H9 (cell line): ENCODE data around the gene REEP1. TPM values are rescaled to one million over a fixed set of nuclear protein-coding genes. Genes with fewer than 3 reads are reported as not detected.

ENCODE experiments used
- DNase-seq: peaks from one replicate; pipeline ENCODE4 v3.0.0-alpha.2; 2017
- H2AFZ ChIP-seq: one replicate; pipeline ENCODE4 v1.6.1; 2013; ENCODE audit warnings: mild to moderate bottlenecking, low read length, control low read depth, moderate library complexity
- H2AK5ac ChIP-seq: 2 replicates; pipeline ENCODE4 v1.6.1; 2013; ENCODE audit warnings: low read length, control low read depth, mixed read lengths; ENCODE audit not compliant: insufficient read length
- H2BK120ac ChIP-seq: one replicate; pipeline ENCODE4 v1.6.1; 2013; ENCODE audit warnings: low read depth, mild to moderate bottlenecking, low read length, control low read depth, inconsistent platforms; ENCODE audit not compliant: poor library complexity, severe bottlenecking
- H2BK12ac ChIP-seq: 2 replicates; pipeline ENCODE4 v1.6.1; 2013; ENCODE audit warnings: low read length, control low read depth, mixed read lengths, low read depth; ENCODE audit not compliant: insufficient read length
- H2BK15ac ChIP-seq: 2 replicates; pipeline ENCODE4 v1.6.1; 2013; ENCODE audit warnings: low read depth, low read length, control low read depth
- H2BK20ac ChIP-seq: one replicate; pipeline ENCODE4 v1.6.1; 2013; ENCODE audit warnings: low read depth, mild to moderate bottlenecking, low read length, control low read depth, inconsistent platforms; ENCODE audit not compliant: poor library complexity, severe bottlenecking
- H2BK5ac ChIP-seq: 2 replicates; pipeline ENCODE4 v1.6.1; 2013; ENCODE audit warnings: low read length, control low read depth, mixed read lengths; ENCODE audit not compliant: insufficient read length
- H3K14ac ChIP-seq: 2 replicates; pipeline ENCODE4 v1.6.1; 2013; ENCODE audit warnings: low read length, control low read depth; ENCODE audit not compliant: insufficient read depth
- H3K18ac ChIP-seq: 2 replicates; pipeline ENCODE4 v1.6.1; 2013; ENCODE audit warnings: low read depth, mild to moderate bottlenecking, mixed read lengths, low read length, control low read depth; ENCODE audit not compliant: insufficient read length
- H3K23ac ChIP-seq: 2 replicates; pipeline ENCODE4 v1.6.1; 2013; ENCODE audit warnings: low read length, control low read depth, mixed read lengths, low read depth; ENCODE audit not compliant: insufficient read length
- H3K23me2 ChIP-seq: 2 replicates; pipeline ENCODE4 v1.6.1; 2013; ENCODE audit warnings: low read depth, mild to moderate bottlenecking, mixed read lengths, low read length, control low read depth; ENCODE audit not compliant: insufficient read length, poor library complexity, severe bottlenecking
- H3K27ac ChIP-seq: 2 replicates; pipeline ENCODE4 v1.5.1; 2013; ENCODE audit warnings: low read length, control low read depth, mixed read lengths, low read depth; ENCODE audit not compliant: insufficient read length
- H3K27me3 ChIP-seq: 2 replicates; pipeline ENCODE4 v1.6.1; 2013; ENCODE audit warnings: low read length, control low read depth, inconsistent platforms; ENCODE audit not compliant: insufficient read depth
- H3K4ac ChIP-seq: 2 replicates; pipeline ENCODE4 v1.6.1; 2013; ENCODE audit warnings: low read depth, mild to moderate bottlenecking, control low read depth, inconsistent platforms, low read length, moderate library complexity
- H3K4me1 ChIP-seq: 2 replicates; pipeline ENCODE4 v1.6.1; 2013; ENCODE audit warnings: low read length, control low read depth, inconsistent platforms; ENCODE audit not compliant: insufficient read depth
- H3K4me2 ChIP-seq: 2 replicates; pipeline ENCODE4 v1.6.1; 2013; ENCODE audit warnings: low read length, control low read depth, mixed read lengths; ENCODE audit not compliant: insufficient read length, insufficient read depth
- H3K56ac ChIP-seq: 2 replicates; pipeline ENCODE4 v1.6.1; 2013; ENCODE audit warnings: low read depth, mild to moderate bottlenecking, mixed read lengths, low read length, control low read depth; ENCODE audit not compliant: insufficient read length
- H3K79me1 ChIP-seq: 2 replicates; pipeline ENCODE4 v1.6.1; 2013; ENCODE audit warnings: low read depth, mild to moderate bottlenecking, moderate library complexity, low read length, control low read depth, inconsistent platforms; ENCODE audit not compliant: insufficient read depth, poor library complexity, severe bottlenecking
- H3K79me2 ChIP-seq: 2 replicates; pipeline ENCODE4 v1.6.1; 2013; ENCODE audit warnings: low read length, control low read depth, inconsistent platforms; ENCODE audit not compliant: insufficient read depth
- H3K9ac ChIP-seq: 2 replicates; pipeline ENCODE4 v1.6.1; 2013; ENCODE audit warnings: low read length, control low read depth, mixed read lengths; ENCODE audit not compliant: insufficient read length; ENCODE audit errors: extremely low read depth
- H3K9me3 ChIP-seq: one replicate; pipeline ENCODE4 v1.6.1; 2013; ENCODE audit warnings: low read depth, low read length, inconsistent platforms; ENCODE audit not compliant: control insufficient read depth
- H3T11ph ChIP-seq: one replicate; pipeline ENCODE4 v1.6.1; 2013; ENCODE audit warnings: mild to moderate bottlenecking, low read length, control low read depth, inconsistent platforms
- H4K20me1 ChIP-seq: one replicate; pipeline ENCODE4 v1.6.1; 2013; ENCODE audit not compliant: control insufficient read depth, insufficient read length, insufficient read depth
- H4K5ac ChIP-seq: 2 replicates; pipeline ENCODE4 v1.6.1; 2013; ENCODE audit warnings: low read depth, mild to moderate bottlenecking, mixed read lengths, low read length, control low read depth; ENCODE audit not compliant: insufficient read length
- H4K8ac ChIP-seq: replicated peaks from 2 replicates; pipeline ENCODE4 v1.6.1; 2013; ENCODE audit warnings: low read length, control low read depth, mixed read lengths, low read depth; ENCODE audit not compliant: insufficient read length
- H4K91ac ChIP-seq: 2 replicates; pipeline ENCODE4 v1.6.1; 2013; ENCODE audit warnings: low read depth, mild to moderate bottlenecking, moderate library complexity, mixed read lengths, low read length, control low read depth; ENCODE audit not compliant: insufficient read length
- H3K27ac Mint-ChIP-seq, 3 experiments: 2 replicates in 2 of 3; 3 replicates in 1 of 3; pipeline ENCODE4 v1.8.0; 2020 to 2021; ENCODE audit warnings: mixed read lengths in 3 of 3, mild to moderate bottlenecking in 1 of 3, moderate library complexity in 1 of 3
- H3K27me3 Mint-ChIP-seq: 2 replicates; pipeline ENCODE4 v1.8.0; 2021; ENCODE audit warnings: low read depth, mild to moderate bottlenecking, moderate library complexity, mixed read lengths
- H3K36me3 Mint-ChIP-seq, 3 experiments: 2 replicates in 2 of 3; 3 replicates in 1 of 3; pipeline ENCODE4 v1.8.0; 2020 to 2021; ENCODE audit warnings: low read depth in 3 of 3, mixed read lengths in 3 of 3; ENCODE audit not compliant: insufficient read depth in 1 of 3
- H3K4me1 Mint-ChIP-seq, 2 experiments: 2 replicates each; pipeline ENCODE4 v1.8.0; 2020; ENCODE audit warnings: mixed read lengths in 2 of 2
- H3K4me3 Mint-ChIP-seq, 2 experiments: 2 replicates in 1 of 2; 3 replicates in 1 of 2; pipeline ENCODE4 v1.8.0; 2020 to 2021; ENCODE audit warnings: mild to moderate bottlenecking in 2 of 2, mixed read lengths in 2 of 2, moderate library complexity in 1 of 2
- H3K9me3 Mint-ChIP-seq, 2 experiments: 2 replicates in 1 of 2; 3 replicates in 1 of 2; pipeline ENCODE4 v1.8.0; 2020; ENCODE audit warnings: mild to moderate bottlenecking in 2 of 2, mixed read lengths in 2 of 2, moderate library complexity in 1 of 2
- WGBS: extraction: QIAGEN DNeasy Blood & Tissue Kit; methylation state at CpG from one replicate; pipeline ENCODE4 v1.1.7; 2013; ENCODE audit warnings: missing lambda C conversion rate, low lambda C conversion rate, mixed read lengths; ENCODE audit not compliant: insufficient read length; ENCODE audit errors: extremely low coverage; 5-methylcytosine and 5-hydroxymethylcytosine counted together
- total RNA-seq: library from RNA; stranded (reverse); gene quantifications from 2 replicates; pipeline ENCODE4 v1.2.1, GENCODE V29; 2021
- TF ChIP-seq, protein P1 (sequence below): fragments of 200-600 bp; sonication (generic); conservative IDR thresholded peaks from 3 replicates; pipeline ENCODE4 v1.8.0; 2021; ENCODE audit warnings: antibody characterized with exemption, mild to moderate bottlenecking

The REEP1 gene
- total RNA-seq, 1 experiment from 2014 or later, result 1.3 TPM

GRCh38 chr2:86174445-86174844 lies 163.0 kb downstream of the REEP1 start:
- Histone ChIP-seq H3K4me2 (no peak overlapping the region), H3K4ac (no peak overlapping the region), H2BK5ac (no peak overlapping the region), H3K4me1 (no peaks in the 10 kb centered on the region), H3K23ac (no peak overlapping the region), H2BK15ac (no peak overlapping the region), H2BK12ac (no peak overlapping the region), H3K14ac (no peak overlapping the region), H4K8ac (no peak overlapping the region), H4K20me1 (no peaks in the 10 kb centered on the region), H2BK20ac (no peak overlapping the region), H3K27me3 (no peaks in the 10 kb centered on the region), H3K23me2 (no peaks in the 10 kb centered on the region), H2AFZ (no peak overlapping the region), H3K18ac (no peak overlapping the region), H3K9me3 (no peaks in the 10 kb centered on the region), H3K79me1 (no peaks in the 10 kb centered on the region), H3K56ac (no peak overlapping the region), H2BK120ac (no peak overlapping the region), H4K5ac (no peak overlapping the region), H2AK5ac (no peak overlapping the region), H3K27ac (no peak overlapping the region), H3T11ph (no peak overlapping the region), H3K9ac (no peak overlapping the region), H4K91ac (no peak overlapping the region), H3K79me2 (no peaks in the 10 kb centered on the region)
- H3K36me3 Mint-ChIP-seq, result peaks cover 11 to 63% (median 48%) of the 10 kb centered on the region in 3 experiments; a peak in 6 of 7 replicates
- no peak overlapping the region for H3K4me3 Mint-ChIP-seq
- H3K9me3 Mint-ChIP-seq, result no peaks in the 10 kb centered on the region
- H3K4me1 Mint-ChIP-seq, result no peaks in the 10 kb centered on the region
- H3K27me3 Mint-ChIP-seq, result no peaks in the 10 kb centered on the region
- TF ChIP-seq, protein P1, sequence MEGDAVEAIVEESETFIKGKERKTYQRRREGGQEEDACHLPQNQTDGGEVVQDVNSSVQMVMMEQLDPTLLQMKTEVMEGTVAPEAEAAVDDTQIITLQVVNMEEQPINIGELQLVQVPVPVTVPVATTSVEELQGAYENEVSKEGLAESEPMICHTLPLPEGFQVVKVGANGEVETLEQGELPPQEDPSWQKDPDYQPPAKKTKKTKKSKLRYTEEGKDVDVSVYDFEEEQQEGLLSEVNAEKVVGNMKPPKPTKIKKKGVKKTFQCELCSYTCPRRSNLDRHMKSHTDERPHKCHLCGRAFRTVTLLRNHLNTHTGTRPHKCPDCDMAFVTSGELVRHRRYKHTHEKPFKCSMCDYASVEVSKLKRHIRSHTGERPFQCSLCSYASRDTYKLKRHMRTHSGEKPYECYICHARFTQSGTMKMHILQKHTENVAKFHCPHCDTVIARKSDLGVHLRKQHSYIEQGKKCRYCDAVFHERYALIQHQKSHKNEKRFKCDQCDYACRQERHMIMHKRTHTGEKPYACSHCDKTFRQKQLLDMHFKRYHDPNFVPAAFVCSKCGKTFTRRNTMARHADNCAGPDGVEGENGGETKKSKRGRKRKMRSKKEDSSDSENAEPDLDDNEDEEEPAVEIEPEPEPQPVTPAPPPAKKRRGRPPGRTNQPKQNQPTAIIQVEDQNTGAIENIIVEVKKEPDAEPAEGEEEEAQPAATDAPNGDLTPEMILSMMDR, result no peak
- DNase-seq, result no peak
- H3K27ac Mint-ChIP-seq, result no peak overlapping the region
- no CpG with 5 or more reads among the region's 2 CpGs for WGBS
